Islet precursor cell (in vitro differentiated cells): ENCODE results near the gene TBC1D14.
"Not testable (repeated sequence)": the region's sequence is repeated elsewhere in the genome, so short reads cannot be mapped to it uniquely, and the experiment has no call there.

Experiments
- DNase-seq: peaks from one replicate; pipeline ENCODE4 v3.0.0-alpha.2; 2018

The TBC1D14 gene

DNA sequence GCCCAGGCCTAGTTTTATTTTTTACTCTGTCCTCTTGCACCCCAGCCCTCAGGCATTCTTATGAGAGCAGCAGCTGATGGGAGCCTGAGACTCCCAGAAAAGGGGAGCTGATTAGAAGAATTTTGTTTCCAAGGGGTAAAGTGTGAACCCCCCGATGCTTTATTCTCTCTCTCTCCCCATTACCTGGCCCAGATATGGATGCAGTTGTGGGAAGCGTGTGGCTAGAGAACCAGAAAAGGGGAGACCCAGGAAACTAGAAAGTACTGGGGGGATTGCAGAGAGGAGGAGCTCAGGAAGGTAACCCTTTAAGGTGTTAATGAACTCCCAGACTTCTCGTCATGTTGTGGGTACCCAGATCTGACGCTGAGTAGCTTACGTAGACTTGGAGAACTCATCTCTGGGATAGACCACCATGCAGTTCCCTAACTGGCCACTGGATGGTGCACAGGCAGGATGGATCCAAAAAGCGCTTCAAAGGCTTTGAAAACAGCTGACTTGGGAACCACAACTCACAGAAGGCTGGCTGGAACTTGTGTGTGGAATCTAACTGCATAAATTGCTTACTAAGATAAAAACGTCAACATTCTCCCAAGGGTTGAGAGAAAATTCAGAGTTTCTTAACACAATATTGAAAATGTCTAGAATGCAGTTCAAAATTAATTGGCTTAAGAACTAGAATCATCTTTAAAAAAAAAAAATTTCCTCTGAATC lies 64.7 kb downstream of the TBC1D14 start:
- DNase-seq = peak; percentile 92

DNA sequence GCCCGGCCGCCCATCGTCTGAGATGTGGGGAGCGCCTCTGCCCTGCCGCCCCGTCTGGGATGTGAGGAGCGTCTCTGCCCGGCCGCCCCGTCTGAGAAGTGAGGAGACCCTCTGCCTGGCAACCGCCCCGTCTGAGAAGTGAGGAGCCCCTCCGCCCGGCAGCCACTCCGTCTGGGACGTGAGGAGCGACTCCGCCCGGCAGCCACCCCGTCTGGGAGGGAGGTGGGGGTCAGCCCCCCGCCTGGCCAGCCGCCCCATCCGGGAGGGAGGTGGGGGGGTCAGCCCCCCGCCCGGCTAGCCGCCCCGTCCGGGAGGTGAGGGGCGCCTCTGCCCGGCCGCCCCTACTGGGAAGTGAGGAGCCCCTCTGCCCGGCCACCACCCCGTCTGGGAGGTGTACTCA lies 68.2 kb downstream of the TBC1D14 start:
- not testable (repeated sequence) for DNase-seq

DNA sequence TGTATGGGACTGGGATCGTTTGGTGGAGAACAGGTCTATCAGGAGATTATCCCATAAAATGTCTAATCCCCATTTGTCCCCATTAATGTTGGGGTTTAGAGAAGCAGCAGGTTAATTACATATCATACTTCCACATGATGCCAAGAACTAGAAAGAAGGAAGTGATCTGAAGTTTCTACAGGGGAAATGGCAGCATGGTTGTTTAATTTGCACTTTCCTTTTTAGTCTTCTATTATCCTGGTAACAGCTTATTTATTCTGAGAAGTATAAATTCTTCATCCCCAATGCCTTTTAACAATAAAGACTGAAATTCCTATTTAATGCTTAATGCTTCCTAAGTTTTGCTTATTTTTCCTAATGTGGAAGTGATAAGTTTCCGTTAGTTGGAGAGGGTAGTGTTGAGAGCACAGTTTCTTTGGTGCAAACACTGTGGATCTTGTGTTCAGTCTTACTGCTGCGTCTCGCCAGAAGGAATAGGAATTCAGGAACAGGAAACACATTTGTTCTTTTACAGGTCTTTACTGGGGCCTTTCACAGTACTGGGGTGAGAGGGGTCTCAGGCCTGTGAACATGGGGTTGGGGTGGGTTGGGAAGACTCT lies 74.0 kb downstream of the TBC1D14 start:
- DNase-seq = no peak

DNA sequence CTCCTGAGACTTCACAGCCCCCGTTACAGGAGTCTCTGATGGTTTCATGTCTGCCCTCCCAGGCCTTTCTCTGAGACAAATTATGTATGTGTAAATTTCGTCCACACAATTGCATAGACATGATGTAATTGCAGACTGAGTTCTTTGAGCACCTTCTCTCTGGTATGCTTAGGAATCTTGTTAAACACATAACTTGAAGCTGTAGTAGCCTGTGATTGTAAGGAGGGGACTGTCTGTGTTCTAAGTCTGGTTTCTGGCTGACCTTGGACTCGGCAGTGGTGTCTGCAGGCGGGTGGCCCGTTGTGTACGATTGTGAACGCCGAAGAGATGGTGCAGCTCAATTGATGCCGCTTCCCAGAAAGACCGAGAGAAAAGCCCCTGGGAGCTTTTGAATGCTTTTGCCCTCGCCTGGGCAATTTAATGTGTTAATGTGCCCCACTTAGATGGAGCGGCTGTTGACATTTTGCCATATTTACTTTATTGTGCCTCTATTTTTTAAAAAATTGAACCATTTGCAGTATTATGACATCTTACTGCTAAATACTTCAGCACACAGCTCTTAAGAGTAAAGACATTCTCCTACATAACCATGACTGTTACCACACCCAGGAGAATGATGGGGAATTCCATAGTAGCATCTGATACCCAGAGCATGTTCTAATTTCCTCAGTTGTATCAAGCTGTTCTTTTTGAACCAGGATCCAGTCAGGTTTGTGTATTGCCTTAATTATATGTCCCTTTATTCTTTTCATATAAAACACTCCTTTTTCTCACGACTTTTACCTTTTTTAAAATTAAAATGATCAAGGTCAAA lies 75.2 kb downstream of the TBC1D14 start:
- DNase-seq = no peak

DNA sequence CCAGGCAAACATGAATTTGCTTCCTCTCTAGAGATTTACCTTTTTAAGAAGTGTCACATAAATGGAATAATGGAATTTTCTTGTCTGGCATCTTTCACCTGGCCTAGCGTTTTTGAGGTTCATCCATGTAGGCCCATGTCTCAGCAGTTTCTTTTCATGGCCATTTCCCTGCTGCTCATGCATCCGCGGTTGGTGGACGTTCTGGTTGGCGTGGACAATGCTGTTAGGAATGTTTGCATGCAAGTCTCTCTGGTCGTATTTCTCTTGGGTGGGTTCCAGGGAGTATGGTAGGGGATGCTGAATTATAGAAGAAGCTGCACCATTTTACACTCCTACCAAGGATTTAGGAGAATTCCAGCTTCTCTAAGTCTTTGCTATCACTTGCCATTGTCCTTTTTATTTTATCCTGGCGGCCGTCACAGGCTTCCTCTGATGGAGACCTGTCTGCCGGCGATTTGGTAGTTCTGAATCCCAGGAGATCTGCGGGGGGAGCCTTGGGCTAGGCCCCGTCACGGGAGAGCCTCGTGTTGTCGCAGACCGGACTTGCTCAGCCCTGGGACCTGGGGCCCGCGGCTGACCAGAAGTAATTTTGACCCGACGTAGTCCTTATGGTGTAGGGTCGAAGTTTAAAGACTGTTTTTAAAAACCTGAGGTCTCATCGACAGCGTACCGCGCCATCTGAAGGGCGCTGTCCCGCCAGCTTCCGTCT lies 76.6 kb downstream of the TBC1D14 start:
- DNase-seq = no peak

DNA sequence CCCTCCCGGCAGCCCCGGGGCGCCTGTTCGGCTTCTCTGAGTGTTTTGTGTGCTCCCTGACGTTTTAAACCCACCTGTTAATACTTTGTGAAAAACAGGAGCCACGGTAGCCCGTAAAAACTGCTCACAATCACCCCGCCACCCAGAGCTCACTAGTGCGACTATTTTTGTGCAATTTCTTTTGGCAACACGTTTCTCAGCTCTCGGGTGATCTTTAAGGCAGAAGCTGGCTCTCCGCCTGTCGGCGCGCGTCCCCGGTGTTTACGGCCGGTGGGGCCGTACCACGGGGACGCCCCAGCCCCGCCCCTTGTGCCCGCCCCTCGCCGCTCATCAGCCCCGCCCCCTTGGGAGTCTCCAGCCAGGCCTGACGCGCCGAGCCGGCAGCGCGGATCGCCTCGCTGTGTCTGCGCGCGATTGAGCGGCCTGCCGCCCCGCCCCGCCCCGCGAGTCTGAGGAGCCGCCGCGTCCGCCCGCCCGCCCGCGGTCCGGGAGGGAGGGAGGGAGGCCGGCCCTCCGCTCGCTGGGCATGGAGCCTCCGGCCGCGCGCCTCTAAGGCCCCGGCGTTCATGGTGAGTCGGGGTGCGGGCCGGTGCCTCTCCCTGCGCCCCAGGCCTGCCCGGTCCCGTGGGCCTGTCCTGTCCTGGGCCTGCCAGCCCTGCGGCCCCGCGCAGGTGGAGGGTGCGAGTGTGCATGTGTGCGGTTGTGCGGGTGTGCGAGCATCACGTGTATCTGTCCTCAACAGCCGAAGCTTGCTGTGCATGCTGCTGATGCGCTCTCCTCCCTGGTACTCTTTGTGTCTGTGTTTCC lies 77.4 kb downstream of the TBC1D14 start:
- peak; percentile 97 for DNase-seq

DNA sequence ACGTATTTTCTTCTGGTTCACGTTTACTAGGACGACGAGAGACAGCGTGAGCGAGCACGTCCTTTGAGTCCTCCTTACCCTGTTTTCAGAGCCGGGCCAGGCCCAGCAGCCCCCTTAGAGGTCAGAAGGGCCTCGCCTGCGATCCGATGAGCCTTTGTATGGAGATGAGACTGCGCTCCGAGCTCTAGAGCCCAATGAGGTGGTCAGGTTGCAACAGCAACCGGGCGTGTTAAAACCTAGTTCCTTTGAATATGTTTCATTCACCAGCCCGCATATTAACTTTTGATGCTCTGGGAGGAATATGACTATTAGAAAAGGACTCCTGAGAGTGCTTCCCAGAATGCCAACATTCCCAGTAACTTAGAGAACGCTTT lies 77.9 kb downstream of the TBC1D14 start:
- DNase-seq = no peak

DNA sequence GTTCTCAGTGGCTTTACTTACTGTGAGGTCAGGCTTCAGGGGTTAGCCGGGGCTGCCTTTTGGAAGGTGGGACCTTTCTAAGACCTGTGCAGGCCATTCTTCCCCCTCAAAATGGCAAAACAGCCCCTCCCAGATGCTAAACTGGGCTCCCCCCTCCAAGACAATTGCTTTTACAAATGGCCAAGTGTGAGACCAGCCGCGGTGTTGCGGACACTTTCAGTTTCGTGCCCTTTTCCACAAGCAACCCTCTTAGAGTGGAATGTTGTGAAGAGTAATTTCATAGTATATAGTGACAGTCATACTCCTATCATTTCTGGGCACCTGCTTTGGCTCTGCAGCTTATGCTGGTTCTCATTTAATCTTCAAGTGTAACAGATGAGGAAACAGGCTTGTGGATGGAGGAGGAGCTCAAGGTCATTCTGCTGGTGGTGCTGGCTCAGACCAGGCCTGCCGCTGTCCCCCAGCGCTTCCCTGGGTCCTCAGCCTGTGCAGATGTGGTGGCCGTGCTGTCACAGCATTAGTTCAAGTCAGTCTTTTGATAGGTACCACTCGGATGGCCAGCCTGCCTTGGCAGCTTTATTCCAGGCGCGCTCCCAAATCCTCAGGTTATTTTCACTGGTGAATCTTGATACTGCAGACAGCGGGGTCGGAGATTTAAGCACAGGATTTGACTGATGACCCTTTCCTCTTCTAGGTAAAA lies 78.5 kb downstream of the TBC1D14 start:
- no peak for DNase-seq

DNA sequence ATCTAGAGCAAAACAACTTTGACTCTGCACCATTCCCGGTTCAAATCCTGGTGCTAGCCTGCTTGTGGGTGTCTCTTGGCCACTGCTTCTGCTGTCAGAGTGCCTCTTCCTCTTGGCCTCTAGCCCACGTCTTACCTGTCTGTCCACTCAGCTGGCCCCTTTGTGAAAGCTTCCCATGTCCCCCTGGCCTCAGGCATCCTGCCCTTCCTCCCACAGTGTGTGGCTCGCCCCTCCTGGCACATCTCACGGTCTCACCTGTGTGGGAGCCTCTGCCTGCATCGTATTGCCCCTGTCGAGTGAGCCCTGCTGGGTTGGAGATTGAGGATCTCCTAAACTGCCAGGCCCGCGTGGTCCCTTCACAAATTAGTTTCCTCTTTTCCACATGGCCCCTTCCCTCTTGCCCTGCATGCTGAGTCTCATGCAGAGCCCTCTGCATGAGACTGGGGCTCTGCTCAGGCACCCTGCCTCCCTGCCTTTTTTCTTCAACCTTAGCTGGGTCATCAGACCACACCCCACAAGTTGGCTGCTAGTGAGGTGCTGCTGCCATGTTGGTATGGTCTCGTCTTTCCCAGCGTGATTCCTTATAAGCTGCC lies 79.8 kb downstream of the TBC1D14 start:
- DNase-seq = no peak

DNA sequence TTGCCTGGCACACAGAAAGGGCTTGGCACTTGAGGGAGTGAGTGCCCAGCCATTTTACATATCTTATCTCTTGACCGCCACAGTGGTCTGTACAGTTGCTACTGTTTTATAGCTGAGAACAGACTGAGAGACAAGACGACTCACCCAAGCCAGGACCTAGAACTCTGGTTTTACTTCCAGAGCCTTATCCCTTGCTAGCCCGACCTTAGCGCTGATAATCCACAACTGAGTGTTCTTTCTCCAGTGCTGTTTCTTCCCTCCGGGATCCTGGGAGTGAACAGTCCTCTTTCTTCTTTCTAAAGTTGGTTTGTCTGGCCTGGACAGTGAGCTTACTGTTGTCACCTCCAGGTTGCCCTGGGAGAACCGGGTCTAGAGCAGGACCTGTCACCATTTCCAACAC lies 81.0 kb downstream of the TBC1D14 start:
- no peak for DNase-seq

DNA sequence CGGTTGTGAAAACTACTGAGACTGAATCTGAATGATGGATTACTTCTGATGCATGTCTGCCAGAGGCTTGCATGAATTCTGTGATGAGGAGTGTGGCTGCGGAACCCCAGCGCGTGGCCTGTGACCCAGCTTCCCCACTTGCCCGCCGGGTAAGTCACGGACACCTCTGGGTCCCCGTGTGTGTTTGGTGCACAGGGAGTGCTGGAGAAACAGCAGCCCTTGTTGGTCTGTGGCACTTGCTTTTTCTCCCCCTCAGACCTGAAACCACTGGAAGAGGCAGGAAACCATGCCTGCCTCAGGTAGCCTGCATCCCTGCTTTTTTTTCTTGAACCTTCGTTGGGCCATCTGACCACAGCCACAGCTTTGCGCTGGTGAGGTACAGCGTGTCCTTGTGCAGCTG lies 81.6 kb downstream of the TBC1D14 start:
- no peak for DNase-seq

DNA sequence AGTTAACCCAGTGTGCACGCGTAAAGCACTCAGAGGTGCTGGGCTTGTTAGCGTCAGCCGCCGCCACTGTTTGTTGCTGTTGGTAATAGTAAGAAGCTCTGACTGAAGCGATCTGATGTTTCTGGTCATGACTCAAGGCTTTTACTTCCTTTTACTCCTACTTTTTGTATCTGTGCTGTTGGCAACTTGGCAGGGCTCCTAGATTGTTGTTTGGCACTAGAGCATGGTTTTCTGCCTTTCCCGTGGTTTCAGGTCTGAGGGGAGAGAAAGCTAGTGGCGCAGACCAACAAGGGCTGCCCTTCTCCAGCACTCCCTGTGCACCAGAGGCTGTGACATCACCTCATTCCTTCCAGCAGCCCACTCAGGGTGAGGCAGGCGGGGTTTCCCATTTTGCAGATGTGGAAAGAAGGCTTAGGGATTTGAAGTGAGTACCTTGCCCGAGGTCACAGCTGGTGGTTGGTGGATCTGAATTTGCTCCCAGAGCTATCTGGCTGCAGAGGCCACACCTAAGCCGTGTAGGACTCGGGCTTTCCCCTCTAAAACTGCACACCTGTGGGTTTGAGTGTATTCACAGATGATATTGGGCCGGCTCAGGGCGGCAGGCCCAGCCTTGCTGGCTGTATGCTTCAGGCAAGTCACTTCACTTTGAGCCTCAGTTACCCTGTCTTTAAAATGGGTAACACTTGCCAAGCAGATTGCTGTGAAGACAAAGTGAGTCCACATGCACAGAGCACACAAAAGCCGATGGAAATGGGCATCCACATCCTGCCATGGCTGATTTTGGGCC lies 82.3 kb downstream of the TBC1D14 start:
- DNase-seq = no peak

DNA sequence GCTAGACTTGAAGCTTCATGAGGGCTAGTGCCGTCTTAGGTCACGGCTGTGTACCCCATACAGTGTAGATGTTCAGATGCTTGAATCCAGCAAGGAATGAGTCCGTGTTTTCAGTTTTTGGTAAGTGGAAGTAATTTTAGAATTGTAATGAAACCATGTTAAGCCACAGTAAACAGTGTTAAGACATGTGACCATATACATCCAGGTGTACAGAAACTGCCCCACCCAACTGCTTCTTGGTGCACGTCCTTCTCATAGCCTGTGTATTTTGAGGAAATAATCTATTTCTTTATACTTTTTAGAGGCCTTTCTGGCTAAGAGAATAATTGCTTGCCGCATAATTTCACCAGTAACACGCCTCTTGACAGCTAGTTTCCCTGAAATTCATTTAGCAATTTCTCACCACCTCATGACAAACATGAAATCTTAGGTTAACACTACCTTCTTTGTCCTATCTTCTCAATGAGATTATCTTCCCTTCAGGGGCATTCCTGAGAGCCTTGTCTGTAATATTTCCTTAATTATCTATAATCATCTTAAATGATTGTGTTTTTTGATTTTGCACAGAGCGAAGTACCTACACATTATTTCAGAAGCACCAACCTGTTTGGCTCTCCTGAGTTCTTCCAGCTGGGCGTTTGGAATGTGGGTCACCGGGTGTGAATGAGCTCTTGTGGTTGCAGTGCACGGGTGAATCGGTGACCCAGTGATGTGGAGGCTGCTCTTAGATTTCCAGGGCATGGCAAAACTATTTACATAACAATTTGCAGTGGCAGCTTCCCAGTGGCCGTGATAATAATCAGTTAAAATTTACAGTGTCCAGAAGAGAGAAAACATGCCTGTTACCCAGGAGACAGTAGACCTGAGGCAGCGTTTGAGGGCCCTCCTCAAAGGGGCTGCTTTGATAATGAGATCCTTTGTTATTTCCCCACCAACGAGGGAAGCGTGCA lies 83.4 kb downstream of the TBC1D14 start:
- DNase-seq = no peak

DNA sequence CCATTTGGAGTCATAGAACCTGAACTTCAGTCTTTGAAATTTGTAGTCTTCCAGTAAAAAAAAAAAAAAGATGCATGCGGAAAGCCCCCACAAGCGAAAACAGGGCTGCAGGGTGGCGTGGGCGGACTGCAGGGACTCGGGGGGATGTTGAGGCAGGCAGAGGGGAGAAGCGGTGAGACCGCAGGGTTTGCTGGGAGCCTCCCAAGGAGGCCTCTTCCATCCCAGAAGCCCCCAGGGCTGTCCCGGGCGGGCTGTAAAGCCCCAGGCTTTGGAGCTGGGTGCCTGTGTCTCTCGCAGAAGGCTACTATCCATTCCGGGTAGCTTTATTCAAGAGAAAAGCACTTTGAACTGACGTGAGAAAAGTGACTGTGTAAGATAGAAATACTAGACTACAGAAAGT lies 86.9 kb downstream of the TBC1D14 start:
- DNase-seq = no peak

DNA sequence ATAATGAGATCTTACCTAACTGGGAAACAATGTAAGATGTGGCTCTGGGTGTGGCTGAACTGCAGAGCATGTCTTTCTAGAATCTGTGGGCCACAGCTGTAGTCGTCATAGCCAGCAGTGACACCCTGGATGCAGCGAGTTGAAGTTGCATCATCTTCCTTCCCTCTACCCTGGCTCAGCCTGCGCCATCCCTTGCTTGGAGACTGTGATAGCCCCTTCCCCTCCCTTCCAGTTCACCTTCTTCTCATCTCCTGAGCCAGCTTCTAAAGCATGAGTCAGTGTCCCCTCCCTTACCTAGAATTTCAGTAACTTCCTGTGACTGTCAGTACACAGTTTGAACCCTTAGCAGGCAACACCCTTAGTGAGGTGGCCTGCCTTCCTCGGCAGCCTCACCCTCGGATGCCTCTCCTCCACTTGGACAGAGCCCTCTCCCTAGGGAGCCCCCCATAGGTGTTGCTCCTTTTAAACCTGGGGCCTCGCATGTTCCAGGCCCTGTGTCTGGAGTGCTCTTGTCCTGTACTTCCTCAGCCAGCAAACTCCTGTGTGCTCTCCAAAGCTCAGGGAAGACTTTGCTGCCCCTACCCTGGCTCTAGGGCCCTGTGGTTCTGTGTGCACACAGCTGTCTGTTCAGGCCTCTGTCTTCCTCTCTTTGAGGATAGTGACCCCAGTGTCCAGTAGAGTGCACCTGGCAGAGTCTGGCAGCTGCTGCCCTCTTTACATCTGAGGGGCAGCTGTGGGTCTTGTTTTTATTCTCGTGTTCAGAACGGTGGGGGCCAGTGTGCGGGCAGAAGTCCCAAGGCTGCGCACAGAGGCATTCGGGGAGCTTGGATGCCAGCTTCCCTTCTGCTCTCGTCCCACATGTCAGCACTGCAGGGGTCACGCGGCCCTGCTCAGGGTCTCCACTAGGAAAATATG lies 89.8 kb downstream of the TBC1D14 start:
- DNase-seq = no peak

DNA sequence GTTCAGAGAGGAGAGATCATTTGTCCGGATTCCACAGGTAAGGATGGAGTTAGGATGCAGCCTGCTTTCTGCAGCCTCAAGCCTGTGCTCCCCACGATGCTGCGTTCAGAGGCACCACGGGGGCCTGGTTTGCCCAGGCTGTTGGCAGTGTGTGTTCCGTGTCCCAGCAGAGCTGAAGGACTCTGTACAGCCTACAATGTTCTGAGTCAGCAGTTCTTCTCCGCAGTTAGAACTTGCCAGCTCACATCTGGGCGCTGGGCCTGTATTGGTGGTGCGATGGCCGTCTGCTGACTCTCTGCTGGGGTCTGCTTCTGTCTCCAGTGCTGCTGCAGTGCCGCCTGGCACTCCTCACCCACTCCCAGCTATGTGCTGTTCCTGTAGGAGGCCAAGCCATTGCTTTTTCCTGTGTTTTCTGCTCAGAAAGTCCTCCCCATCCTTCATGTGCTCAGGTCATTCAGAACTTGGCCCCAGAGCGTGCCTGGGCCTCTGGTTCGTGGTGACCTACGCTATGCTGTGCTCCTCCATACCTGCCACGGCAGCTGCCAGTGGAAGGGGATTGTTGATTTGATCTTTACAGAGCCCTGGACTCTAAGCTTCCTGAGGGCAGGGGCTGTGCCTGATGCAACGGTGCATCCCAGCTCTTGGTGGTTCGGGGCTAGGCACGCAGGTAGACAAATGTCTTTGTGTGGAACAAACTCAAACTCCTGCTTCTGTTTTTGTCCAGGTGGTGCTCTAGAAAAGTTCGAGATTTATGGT lies 91.0 kb downstream of the TBC1D14 start:
- DNase-seq = no peak

DNA sequence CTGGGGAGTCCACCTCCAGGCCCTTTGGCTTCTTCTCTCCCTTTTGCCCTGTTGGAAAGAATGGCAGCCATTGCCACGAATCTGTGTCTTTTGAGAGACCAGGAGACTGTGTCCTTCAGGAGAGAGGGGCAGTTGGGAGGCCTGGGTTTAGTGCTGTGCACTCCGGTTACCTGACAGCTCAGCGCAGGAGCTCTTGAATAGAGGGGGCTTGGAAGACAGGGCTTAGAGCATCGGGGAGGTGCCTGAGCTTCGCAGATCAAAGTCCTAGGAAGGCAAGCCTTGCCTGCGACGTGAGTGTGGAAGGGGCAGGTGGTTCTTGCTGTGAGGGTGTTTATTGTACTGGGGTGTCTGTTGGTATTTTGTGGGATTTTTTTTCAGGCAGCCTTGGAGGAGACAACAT lies 91.6 kb downstream of the TBC1D14 start:
- DNase-seq = no peak

DNA sequence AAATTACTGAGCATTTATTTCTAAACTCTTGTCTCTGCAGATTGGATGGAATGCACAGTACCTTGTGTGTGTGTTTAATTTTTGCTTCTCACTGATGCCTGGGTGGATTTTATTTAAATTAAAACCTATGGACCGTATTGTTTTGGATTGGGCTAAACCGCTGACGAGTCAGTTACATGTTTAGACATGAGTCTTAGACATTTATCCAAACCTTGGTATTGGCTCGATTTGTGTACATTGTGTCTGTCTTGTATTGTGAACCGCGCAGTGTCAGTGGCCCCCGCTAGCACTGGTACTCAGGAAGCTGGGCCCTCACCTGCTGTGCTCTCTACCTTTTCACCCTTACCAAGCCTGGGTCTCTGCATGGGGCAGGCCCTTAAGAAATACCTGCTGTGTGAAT lies 92.7 kb downstream of the TBC1D14 start:
- peak; percentile 21 for DNase-seq
